ENCODE results near the gene FECH.

The FECH gene

GRCh38 chr18:57581301-57581934 is 5.1 kb downstream of the FECH start:
- DNase-seq (ENCODE audit: low read depth in 3 of 3, low spot score in 1 of 3), result no peak

DNA sequence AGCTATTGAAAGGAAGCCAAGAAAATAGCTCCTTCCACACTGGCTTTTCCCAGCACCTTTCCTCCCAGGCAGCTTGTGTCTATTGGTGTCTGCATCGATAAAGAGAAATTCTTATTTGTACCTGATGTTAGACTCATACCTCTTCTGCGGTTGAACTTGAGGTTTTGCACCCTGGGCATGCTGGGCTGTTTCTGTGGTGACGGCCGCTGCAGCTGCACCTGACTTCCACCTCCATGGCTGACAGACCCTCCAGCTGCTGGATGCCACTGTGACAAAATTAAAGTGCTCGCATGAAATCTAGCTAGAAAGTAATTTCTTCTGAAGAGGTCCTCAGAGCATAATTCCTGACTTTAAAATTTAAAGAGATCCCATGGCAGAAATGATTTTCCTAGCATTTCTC is 6.6 kb downstream of the FECH start:
- DNase-seq (ENCODE audit: low read depth in 3 of 3, low spot score in 1 of 3), result no peak

DNA sequence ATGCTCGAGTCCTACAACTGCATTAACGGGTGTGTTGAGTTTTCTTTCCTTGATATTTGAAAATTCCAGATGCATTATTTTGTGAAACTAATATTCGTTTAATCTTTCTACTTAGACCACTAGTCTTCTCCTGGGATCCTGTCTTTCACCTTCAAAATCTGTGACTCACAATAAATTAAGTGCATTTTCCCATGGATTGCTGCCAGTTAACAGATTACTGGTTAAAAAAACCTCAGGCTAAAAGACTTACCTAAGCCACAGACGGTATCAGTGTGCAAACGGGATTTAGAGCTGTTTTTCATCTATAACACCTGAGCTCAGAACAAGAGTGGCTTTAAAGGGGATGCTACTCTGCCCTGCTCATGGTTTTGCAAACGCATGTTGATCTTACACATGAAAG is 10.2 kb downstream of the FECH start:
- no peak for DNase-seq (ENCODE audit: low read depth in 3 of 3, low spot score in 1 of 3)

DNA sequence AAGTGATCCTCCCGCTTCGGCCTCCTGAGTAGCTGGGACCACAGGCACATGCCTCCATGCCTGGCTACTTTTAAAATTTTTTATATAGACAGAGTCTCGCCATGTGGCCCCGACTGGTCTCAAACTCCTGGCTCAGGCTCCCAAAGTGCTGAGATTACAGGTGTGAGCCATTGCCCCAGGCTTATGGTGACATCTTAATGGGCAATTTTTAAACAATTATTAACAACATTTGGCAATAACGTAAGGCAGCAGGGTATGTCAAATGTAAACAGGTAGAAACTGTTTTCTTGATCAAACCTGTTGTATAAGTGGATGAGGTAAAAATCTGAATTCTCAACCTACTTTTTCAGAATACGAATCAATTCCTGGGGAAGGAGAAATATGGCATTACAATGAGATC is 11.0 kb downstream of the FECH start:
- no peak for DNase-seq (ENCODE audit: low read depth in 3 of 3, low spot score in 1 of 3)

DNA sequence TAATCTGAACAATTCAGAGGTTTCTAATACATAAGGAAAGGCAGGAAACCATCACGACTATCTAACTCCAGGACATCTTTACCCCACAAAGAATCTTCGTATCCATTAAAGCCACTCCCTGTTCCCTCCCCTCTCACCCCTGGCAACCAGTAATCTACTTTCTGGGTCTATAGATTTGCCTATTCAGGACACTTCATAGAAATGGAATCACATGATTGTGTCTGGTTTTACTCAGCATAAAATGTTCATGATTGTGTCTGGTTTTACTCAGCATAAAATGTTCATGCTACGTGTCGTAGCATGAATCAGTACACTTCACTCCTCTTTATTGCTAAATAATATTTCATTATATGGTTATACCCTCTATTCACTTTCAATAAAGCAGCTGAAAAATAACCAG is 11.6 kb downstream of the FECH start:
- DNase-seq (ENCODE audit: low read depth in 3 of 3, low spot score in 1 of 3), result no peak

- DNase-seq (ENCODE audit: low read depth in 3 of 3, low spot score in 1 of 3), result no peak
These were observed 16.3 kb downstream of the FECH start for GRCh38 chr18:57570162-57570561.

- no peak for DNase-seq (ENCODE audit: low read depth in 3 of 3, low spot score in 1 of 3)
These were observed 17.4 kb downstream of the FECH start for GRCh38 chr18:57569133-57569532.

DNA sequence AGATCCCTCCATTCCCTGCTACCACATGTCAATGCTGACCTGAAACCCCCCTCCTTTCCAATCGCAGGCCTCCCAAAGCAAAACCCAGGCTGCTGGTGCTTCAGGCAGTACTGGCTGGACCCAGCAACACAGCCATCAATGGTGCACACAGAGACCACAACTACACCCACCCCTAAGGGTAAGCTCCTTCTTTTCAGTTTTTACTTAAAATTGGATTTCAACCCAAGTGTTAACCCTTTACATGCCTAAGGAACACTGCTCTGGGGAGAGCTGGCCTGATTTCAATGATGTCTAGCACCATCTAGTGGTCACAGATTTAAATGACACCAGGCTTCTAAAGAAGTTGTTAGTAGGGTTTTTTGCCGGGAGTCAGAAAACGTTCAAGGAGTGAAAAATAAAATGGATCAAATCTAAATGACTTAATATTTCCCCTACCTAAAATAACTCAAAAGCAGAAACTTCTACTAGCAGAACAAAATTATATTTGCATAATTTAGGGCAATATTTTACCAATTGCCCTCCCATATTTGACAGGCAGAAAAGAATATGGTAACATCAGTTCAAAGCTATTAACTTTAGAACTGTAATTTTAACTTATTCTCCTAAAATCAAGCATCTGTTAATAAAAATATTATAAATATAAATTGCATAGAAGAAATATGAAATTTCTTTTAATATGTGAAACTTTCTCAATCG is 24.6 kb downstream of the FECH start:
- DNase-seq (ENCODE audit: low read depth in 3 of 3, low spot score in 1 of 3), result no peak

DNA sequence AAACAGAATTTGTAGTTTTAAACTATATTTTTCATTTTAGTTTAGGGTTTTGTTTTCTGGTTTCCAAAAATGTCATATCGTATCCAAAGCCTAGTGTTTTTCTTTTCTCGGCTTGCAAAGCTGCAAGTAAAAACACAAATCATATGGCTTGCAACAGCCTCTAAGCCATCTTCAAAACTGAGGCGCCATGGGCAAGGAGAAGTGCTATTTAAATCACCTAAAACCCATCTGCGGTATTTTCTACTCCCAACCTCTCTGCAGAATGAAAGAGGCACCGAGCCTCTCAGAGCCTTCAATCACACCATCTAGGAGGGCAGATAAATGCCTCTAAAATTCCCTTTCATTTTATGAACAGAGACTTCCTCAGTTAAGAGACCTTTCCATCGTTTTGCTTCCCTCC is 25.2 kb downstream of the FECH start:
- no peak for DNase-seq (ENCODE audit: low read depth in 3 of 3, low spot score in 1 of 3)

- DNase-seq (ENCODE audit: low read depth in 3 of 3, low spot score in 1 of 3), result no peak
These were observed 27.2 kb downstream of the FECH start for GRCh38 chr18:57559314-57559713.

DNA sequence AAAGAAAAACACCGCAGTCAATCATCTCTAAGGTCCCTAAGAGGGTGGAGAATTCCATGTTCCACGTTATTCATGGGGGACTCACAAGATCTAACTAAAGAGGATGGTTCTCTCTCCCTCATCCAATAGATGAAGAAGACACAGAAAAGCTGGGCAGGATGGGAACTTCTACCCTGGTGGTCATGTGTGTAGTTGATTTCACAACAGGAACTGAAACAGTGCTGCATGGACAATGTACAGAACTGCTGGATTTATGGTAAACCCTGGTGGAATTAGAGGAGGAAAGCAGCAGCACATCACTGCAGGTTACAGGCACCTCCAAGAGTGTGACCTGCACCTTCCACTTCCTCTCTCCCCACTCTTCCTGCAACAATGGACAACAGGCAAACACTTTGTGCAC is 31.4 kb downstream of the FECH start:
- DNase-seq (ENCODE audit: low read depth in 3 of 3, low spot score in 1 of 3), result no peak

DNA sequence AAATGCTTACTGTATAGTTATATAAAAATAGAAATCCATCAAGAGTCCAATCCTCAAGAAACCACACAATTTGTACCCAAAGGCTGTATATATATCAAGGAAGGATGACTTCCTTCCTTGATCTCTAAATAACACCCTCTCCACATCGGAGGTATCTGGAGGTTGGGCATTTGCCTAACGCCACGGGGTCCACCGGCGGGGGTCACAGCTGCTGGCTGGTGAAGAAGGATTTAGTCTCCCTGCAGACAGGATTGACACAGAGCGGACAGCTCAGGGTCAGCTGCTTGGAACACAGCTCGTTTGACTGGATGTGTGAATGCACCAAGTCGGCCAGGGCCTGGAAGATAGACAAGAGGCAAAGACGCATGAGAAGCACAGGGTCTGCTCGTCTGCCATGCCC is 36.0 kb downstream of the FECH start:
- DNase-seq (ENCODE audit: low read depth in 3 of 3, low spot score in 1 of 3), result no peak

GRCh38 chr18:57547260-57547659 is 39.2 kb downstream of the FECH start:
- DNase-seq (ENCODE audit: low read depth in 3 of 3, low spot score in 1 of 3), result no peak

DNA sequence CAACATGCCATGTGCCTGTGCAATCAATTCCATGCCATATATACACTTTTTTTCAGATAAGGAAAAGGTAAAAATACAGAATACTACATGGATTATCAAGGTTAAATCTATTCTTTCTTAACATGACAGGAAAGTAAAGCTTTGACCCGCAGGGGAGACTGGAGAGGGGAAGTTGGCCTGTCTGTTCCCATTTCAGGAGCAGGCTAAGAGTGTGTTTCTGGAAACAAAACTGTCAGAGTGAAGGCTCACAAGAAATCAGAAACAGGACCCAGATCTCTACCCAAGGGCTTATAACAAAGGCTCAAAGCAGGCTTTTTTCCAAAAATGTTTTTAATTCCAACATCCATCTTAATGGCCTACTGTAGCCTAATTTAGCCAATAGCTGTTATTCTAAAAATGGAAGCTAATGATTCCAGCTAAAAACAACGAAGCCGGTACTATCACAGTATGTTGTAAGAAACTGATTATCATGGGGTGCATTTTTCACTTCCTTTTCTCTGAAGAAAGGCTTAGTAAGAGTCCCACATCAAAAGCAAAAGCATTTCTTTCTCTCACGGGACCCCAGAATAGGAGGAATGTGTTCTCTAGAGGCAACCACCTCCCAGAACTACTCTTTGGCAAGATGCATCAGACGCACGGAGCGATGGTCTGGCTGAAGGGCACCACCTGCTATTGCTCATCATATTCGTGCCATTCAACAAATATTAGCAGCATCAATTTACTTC is 41.4 kb downstream of the FECH start:
- no peak for DNase-seq (ENCODE audit: low read depth in 3 of 3, low spot score in 1 of 3)

DNA sequence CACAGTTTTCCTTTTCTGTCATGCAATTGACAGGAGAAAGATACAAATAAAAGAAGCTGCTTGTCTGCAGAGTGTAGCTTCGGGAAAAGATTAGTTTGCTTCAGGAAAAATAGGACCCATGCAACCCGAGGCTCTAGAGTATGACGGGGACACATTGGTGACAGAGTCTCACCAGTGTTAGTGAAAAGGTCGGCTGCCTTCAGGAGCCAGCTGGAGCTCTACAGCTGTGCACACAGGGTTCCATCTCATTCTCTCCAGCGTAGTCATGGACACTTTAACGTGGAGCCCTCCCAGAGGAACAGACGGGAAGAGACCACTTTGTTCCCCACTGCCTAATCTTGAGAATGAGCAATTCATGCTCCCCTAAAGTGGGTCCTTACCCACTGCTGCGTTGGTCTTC is 42.9 kb downstream of the FECH start:
- no peak for DNase-seq (ENCODE audit: low read depth in 3 of 3, low spot score in 1 of 3)

DNA sequence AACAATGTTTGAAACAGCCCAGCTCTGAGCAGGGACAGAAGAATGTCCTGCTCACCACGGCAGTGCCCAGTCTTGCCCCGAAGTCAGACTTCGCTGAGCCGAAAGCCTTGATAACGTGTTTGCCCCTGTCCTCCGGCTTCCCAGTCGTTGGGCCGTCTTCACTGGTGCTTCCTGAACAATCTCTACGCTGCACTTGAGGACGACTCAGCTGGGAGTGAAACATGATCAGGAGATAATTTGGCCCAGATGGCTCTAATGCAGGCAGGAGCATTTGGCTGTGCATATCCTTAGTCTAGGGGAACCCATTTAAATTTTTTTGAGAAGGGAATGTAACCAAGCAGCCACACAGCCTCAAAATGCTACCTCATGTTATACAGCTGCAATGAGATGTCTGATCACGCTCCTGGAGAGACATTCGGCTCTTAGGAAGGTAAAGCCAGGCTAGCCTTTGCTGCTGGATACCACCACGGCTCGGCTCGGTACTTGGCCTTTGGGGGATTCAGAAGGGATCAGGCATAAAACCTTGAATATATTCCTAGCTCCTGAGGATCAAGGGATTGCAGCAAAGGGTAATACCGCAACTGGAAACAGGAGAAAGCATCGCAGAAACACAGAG is 43.6 kb downstream of the FECH start:
- no peak for DNase-seq (ENCODE audit: low read depth in 3 of 3, low spot score in 1 of 3)

GRCh38 chr18:57542126-57542525 is 44.4 kb downstream of the FECH start:
- no peak for DNase-seq (ENCODE audit: low read depth in 3 of 3, low spot score in 1 of 3)

GRCh38 chr18:57539702-57540101 is 46.8 kb downstream of the FECH start:
- DNase-seq (ENCODE audit: low read depth in 3 of 3, low spot score in 1 of 3), result no peak

- no peak for DNase-seq (ENCODE audit: low read depth in 3 of 3, low spot score in 1 of 3)
These were observed 47.9 kb downstream of the FECH start for GRCh38 chr18:57538614-57539013.

GRCh38 chr18:57534511-57534909 is 52.0 kb downstream of the FECH start:
- DNase-seq (ENCODE audit: low read depth in 3 of 3, low spot score in 1 of 3), result no peak

DNA sequence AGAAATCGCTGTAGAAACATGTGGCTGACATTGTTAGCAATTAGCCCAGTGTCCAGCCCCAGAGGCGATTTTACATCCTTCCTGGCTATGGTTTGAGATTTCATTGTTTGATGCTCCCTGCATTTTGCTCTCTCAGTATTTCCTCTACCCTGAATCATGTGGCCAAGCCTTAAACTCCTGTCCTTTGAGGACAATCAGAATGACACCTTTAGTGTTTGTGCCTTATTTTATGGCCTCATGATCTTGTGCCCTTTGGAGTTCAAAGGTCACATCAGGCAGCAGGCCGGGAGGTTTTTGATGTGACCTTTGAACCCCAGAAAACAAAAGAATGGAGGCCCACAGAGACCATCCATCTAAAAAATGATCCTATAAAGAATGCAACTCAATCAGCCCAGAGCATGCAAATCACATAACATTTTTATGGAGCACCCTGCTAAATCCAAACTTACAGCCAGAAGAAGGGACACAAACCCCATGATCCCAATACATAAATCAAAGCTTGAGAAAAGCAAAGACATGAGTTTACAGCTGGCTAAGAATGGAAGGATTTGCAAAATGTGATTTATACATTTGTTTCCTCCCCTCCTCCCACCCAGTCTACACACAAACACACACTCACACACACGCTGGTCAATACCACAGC is 52.5 kb downstream of the FECH start:
- no peak for DNase-seq (ENCODE audit: low read depth in 3 of 3, low spot score in 1 of 3)

All from stimulated activated CD4-positive, alpha-beta T cell treated with anti-CD3 and anti-CD28 coated beads, TNF-alpha, amount 100 ng/mL, for 1 hour (primary cell).